ENCODE measurements around the gene HIBADH.

The HIBADH gene

GRCh38 chr7:27607210-27607606 is 55.5 kb downstream of the HIBADH start:
- Mint-ChIP-seq H3K4me1 (ENCODE audit: low read depth) (no peaks in the 10 kb centered on the region), H3K4me3 (no peak overlapping the region), H3K36me3 (ENCODE audit: low read depth) (no peaks in the 10 kb centered on the region), H3K27ac (no peak overlapping the region), H3K9me3 (no peaks in the 10 kb centered on the region), H3K27me3 (no peaks in the 10 kb centered on the region)
- DNase-seq, result no peak

GRCh38 chr7:27606270-27607209 is 56.1 kb downstream of the HIBADH start:
- no peak overlapping the region for H3K4me3 Mint-ChIP-seq
- no peaks in the 10 kb centered on the region for H3K27me3 Mint-ChIP-seq
- H3K4me1 Mint-ChIP-seq (ENCODE audit: low read depth), result no peaks in the 10 kb centered on the region
- H3K9me3 Mint-ChIP-seq, result no peaks in the 10 kb centered on the region
- no peaks in the 10 kb centered on the region for H3K36me3 Mint-ChIP-seq (ENCODE audit: low read depth)
- no peak overlapping the region for H3K27ac Mint-ChIP-seq
- no peak for DNase-seq

- Mint-ChIP-seq H3K9me3 (no peaks in the 10 kb centered on the region), H3K4me3 (no peak overlapping the region), H3K4me1 (ENCODE audit: low read depth) (no peaks in the 10 kb centered on the region), H3K27ac (no peak overlapping the region), H3K36me3 (ENCODE audit: low read depth) (no peaks in the 10 kb centered on the region), H3K27me3 (no peaks in the 10 kb centered on the region)
- DNase-seq, result no peak
These were observed 56.9 kb downstream of the HIBADH start for GRCh38 chr7:27605689-27606269.

GRCh38 chr7:27605283-27605682 is 57.4 kb downstream of the HIBADH start:
- H3K4me1 Mint-ChIP-seq (ENCODE audit: low read depth), result no peaks in the 10 kb centered on the region
- no peaks in the 10 kb centered on the region for H3K9me3 Mint-ChIP-seq
- DNase-seq, result no peak
- no peaks in the 10 kb centered on the region for H3K27me3 Mint-ChIP-seq
- no peak overlapping the region for H3K27ac Mint-ChIP-seq
- H3K4me3 Mint-ChIP-seq, result no peak overlapping the region
- H3K36me3 Mint-ChIP-seq (ENCODE audit: low read depth), result no peaks in the 10 kb centered on the region

GRCh38 chr7:27603813-27604212 is 58.9 kb downstream of the HIBADH start:
- Mint-ChIP-seq H3K9me3 (no peaks in the 10 kb centered on the region), H3K36me3 (ENCODE audit: low read depth) (peaks cover 5% of the 10 kb centered on the region)

GRCh38 chr7:27602766-27603165 is 59.9 kb downstream of the HIBADH start:
- no peak overlapping the region for H3K27ac Mint-ChIP-seq
- H3K4me1 Mint-ChIP-seq (ENCODE audit: low read depth), result no peaks in the 10 kb centered on the region
- no peak for DNase-seq
- H3K4me3 Mint-ChIP-seq, result no peak overlapping the region
- no peaks in the 10 kb centered on the region for H3K27me3 Mint-ChIP-seq
- H3K36me3 Mint-ChIP-seq (ENCODE audit: low read depth), result peaks cover 9% of the 10 kb centered on the region
- no peaks in the 10 kb centered on the region for H3K9me3 Mint-ChIP-seq

More at GRCh38 chr7:27603813-27604212, 58.9 kb downstream of the HIBADH start:
- Mint-ChIP-seq H3K27ac (no peak overlapping the region), H3K4me1 (ENCODE audit: low read depth) (no peaks in the 10 kb centered on the region), H3K4me3 (no peak overlapping the region), H3K27me3 (no peaks in the 10 kb centered on the region)
- no peak for DNase-seq

GRCh38 chr7:27601217-27601616 is 61.5 kb downstream of the HIBADH start:
- Mint-ChIP-seq H3K9me3 (no peaks in the 10 kb centered on the region), H3K27me3 (no peaks in the 10 kb centered on the region), H3K27ac (no peak overlapping the region), H3K4me3 (no peak overlapping the region), H3K4me1 (ENCODE audit: low read depth) (no peaks in the 10 kb centered on the region), H3K36me3 (ENCODE audit: low read depth) (peaks cover 9% of the 10 kb centered on the region)
- DNase-seq, result no peak

GRCh38 chr7:27600247-27600646 is 62.4 kb downstream of the HIBADH start:
- Mint-ChIP-seq H3K27me3 (no peaks in the 10 kb centered on the region), H3K4me3 (no peak overlapping the region), H3K36me3 (ENCODE audit: low read depth) (peaks cover 13% of the 10 kb centered on the region), H3K9me3 (no peaks in the 10 kb centered on the region), H3K4me1 (ENCODE audit: low read depth) (no peaks in the 10 kb centered on the region), H3K27ac (no peak overlapping the region)
- no peak for DNase-seq

GRCh38 chr7:27595009-27595408 is 67.7 kb downstream of the HIBADH start:
- no peak overlapping the region for H3K27ac Mint-ChIP-seq
- no peaks in the 10 kb centered on the region for H3K27me3 Mint-ChIP-seq
- no peaks in the 10 kb centered on the region for H3K4me1 Mint-ChIP-seq (ENCODE audit: low read depth)
- no peak for DNase-seq
- H3K9me3 Mint-ChIP-seq, result no peaks in the 10 kb centered on the region
- H3K36me3 Mint-ChIP-seq (ENCODE audit: low read depth), result peaks cover 20% of the 10 kb centered on the region
- no peak overlapping the region for H3K4me3 Mint-ChIP-seq

GRCh38 chr7:27593226-27593625 is 69.5 kb downstream of the HIBADH start:
- Mint-ChIP-seq H3K9me3 (no peaks in the 10 kb centered on the region), H3K27me3 (no peaks in the 10 kb centered on the region), H3K4me3 (no peak overlapping the region), H3K36me3 (ENCODE audit: low read depth) (peaks cover 18% of the 10 kb centered on the region), H3K27ac (no peak overlapping the region), H3K4me1 (ENCODE audit: low read depth) (no peaks in the 10 kb centered on the region)
- no peak for DNase-seq

GRCh38 chr7:27590416-27590815 is 72.3 kb downstream of the HIBADH start:
- Mint-ChIP-seq H3K4me1 (ENCODE audit: low read depth) (no peaks in the 10 kb centered on the region), H3K4me3 (no peak overlapping the region), H3K9me3 (no peaks in the 10 kb centered on the region), H3K27ac (no peak overlapping the region), H3K36me3 (ENCODE audit: low read depth) (peaks cover 14% of the 10 kb centered on the region), H3K27me3 (no peaks in the 10 kb centered on the region)
- DNase-seq, result no peak

GRCh38 chr7:27587429-27587828 is 75.3 kb downstream of the HIBADH start:
- Mint-ChIP-seq H3K4me1 (ENCODE audit: low read depth) (no peaks in the 10 kb centered on the region), H3K27me3 (no peaks in the 10 kb centered on the region), H3K4me3 (no peak overlapping the region), H3K27ac (no peak overlapping the region), H3K36me3 (ENCODE audit: low read depth) (peaks cover 14% of the 10 kb centered on the region), H3K9me3 (no peaks in the 10 kb centered on the region)
- no peak for DNase-seq

GRCh38 chr7:27586825-27587224 is 75.9 kb downstream of the HIBADH start:
- DNase-seq, result no peak
- H3K27ac Mint-ChIP-seq, result no peak overlapping the region
- H3K4me3 Mint-ChIP-seq, result no peak overlapping the region
- H3K27me3 Mint-ChIP-seq, result no peaks in the 10 kb centered on the region
- no peaks in the 10 kb centered on the region for H3K4me1 Mint-ChIP-seq (ENCODE audit: low read depth)
- H3K36me3 Mint-ChIP-seq (ENCODE audit: low read depth), result peaks cover 10% of the 10 kb centered on the region
- H3K9me3 Mint-ChIP-seq, result no peaks in the 10 kb centered on the region

GRCh38 chr7:27585781-27586447 is 76.8 kb downstream of the HIBADH start:
- no peaks in the 10 kb centered on the region for H3K9me3 Mint-ChIP-seq
- no peak for DNase-seq
- H3K4me1 Mint-ChIP-seq (ENCODE audit: low read depth), result no peaks in the 10 kb centered on the region
- no peak overlapping the region for H3K27ac Mint-ChIP-seq
- peaks cover 6% of the 10 kb centered on the region for H3K36me3 Mint-ChIP-seq (ENCODE audit: low read depth)
- H3K4me3 Mint-ChIP-seq, result no peak overlapping the region
- H3K27me3 Mint-ChIP-seq, result no peaks in the 10 kb centered on the region

GRCh38 chr7:27581906-27582305 is 80.8 kb downstream of the HIBADH start:
- Mint-ChIP-seq H3K4me1 (ENCODE audit: low read depth) (no peaks in the 10 kb centered on the region), H3K36me3 (ENCODE audit: low read depth) (no peaks in the 10 kb centered on the region), H3K27ac (no peak overlapping the region), H3K27me3 (no peaks in the 10 kb centered on the region), H3K9me3 (no peaks in the 10 kb centered on the region), H3K4me3 (no peak overlapping the region)
- no peak for DNase-seq
